HG02610 (cell line): ENCODE measurements around the gene LAMA3.

ENCODE experiments used
- ATAC-seq: cut with Tn5 transposase; IDR thresholded peaks from one replicate; pipeline ENCODE4 v1.9.1; 2021; ENCODE audit warnings: mild to moderate bottlenecking, moderate library complexity; ENCODE audit not compliant: unreplicated experiment

Gene LAMA3

DNA sequence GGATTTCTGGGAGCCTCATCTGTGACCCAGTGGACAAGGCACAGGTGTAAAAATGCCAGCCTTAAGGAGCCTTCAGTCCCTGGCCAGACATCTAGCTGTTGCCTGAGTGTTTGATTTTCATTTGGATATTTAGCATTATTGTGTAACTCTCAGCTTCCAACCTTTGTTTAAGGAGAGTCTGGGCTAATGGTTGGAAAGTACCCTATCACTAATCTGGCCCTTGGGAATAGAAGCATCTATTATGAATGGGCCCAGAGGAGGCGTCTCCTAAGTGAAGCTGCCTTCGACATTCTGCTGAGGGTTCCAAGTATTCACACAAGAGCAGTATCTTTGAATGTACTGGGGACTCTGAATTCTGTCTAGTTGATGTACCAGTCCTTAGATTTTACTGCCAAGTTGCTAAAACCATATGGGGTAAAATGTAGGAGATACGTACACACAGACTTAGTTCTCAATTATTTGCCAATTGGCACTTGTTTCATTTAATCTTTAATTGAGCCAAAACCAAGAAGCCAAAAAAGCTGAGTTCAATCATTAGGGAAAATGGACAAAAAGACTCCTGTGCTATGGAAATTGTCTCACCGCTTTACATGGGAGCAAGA, 19.3 kb upstream of the LAMA3 start:
- no peak for ATAC-seq

DNA sequence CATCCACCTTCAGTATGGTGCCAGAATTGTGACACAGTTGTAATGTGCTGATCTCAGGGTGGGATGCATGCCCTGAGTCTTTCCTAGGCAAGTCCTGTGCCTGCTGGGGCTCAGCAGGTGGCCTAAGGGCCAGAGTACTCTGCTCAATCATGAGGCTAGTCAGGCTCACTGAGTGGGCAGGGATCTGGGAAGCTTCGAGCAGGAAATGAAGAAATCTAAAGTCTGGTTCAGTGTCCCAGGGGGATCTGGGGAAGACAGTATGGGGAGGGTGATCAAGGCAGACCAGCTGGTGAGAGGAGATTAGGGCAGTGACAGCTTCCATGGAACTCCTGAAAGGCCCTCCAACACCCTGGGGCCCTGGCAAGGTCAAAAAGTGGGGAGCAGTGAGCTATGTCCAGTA, 17.7 kb upstream of the LAMA3 start:
- no peak for ATAC-seq

DNA sequence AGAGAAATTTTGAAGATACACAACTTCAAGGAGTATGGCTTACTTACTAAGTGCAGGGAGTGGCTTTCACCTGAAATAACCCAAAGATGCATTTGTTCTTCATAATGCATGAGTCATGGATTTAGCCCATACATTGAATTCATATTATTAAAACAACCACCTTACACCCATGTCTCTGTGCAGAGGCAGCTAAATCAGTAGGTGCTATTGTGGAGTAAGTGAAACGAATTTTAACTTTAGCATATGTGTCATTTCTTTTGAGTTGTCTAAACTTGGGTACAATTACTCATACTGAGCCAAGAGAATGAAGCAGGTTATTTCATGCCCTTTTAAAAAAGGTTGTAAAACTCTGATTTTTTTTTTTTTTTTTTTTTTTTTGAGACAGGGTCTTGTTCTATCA, 15.5 kb upstream of the LAMA3 start:
- peak; percentile 51 for ATAC-seq

DNA sequence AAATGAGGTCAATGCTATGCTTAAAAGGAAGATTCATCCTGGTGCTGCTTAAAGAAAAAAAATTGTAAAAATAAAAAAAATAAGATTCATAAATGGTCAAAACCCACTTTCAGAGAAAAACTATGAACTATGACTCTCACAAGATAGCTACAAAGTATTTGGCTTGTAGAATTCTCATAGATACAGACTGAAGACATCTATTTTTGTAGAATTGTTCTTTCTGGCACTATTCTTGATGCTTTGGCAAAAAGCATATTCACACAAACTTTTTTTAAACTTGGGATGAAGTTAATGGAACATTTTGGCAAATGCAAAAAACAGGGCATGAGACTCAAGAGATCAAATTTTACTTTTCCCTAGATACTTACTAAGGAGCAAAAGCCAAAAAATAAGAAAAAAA, 14.0 kb upstream of the LAMA3 start:
- ATAC-seq = no peak

DNA sequence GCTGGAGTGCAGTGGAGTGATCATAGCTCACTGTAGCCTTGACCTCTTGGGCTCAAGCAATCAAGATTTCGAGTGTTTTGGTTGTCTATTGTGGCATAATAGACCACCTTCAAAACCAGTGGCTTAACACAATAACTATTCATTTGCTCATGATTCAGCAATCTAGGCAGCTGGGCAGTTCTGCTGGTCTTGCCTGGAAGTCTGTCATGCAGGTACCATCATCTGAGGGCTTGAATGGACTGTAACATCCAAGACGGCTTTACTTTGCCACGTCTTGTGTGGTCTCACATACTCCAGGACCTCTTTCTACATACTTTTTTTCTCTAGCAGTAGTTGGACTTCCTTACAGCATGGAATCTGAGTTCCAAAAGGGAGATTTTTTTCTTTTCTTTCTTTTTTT, 13.4 kb upstream of the LAMA3 start:
- ATAC-seq = no peak

DNA sequence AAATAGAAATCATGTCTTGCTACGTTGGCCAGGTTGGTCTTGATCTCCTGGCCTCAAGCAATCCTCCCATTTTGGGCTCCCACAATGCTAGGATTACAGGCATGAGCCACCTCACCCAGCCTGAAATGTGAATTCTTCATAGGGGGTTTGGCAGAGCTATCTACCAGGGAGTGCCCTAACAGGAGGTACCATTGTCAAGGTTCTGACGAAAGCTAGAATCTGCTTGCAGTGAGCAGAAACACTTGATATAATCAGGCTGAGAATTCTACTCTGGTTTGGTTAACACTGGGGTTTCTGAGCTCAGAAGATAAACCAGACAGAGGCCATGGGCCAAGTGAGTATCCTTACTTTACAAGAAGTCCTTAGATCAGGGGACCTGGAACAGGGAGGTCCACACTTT, 7.2 kb upstream of the LAMA3 start:
- ATAC-seq = no peak

DNA sequence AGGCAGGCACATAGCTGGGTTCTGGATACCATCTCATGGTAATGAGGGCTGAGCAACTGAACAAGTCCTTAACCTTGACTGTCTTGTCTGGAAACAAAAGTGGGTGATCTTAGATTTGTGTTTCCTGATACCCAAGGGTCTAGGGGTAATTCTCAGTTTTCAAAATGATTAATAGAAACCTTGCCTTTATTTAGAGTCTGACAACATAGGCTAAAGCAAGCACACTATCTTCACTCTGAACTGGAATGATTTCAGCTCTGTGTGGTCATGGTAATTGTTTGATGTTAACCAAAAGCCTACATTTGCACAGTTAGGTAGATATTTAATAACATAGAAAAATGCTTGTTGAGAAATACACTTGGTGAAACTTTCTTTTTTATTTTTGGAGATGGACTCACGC, 6.8 kb upstream of the LAMA3 start:
- no peak for ATAC-seq

DNA sequence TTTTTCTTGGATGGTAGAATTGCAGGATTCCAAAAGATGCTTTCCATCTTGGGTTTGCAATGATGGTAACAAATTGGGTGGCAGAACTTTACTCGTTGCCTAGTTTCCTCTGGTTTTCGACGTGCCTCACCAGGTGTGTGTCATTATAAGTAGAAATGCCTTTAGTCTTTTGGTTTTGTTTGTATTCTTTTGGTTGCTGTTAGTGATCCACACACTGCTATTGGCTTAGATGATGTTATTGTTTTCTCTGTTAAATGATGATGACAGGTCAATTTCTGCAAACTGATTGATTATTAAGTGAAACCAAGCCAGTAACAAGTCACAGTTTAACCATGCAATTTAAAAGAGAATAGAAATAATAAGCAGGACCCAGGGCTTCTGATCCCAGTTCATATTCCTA, 6.1 kb upstream of the LAMA3 start:
- no peak for ATAC-seq

DNA sequence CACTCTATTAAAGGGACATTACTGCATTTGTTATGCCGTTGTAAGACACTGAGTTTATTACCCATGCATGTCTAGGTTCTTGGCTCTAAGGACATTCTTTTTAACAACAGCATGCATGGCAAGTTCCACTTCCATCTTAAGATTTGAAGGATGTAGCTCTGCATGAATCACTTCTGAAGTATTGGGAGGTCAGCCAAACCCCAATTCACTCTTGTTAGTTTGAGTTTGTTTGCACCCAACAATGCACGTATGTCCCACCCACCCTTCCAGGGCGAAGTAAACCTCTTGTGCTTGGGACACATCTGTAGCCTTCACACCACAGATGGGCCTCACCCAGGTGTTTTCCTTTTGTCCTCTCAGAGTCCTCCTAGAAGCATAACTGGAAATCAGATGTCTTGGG, 5.6 kb upstream of the LAMA3 start:
- ATAC-seq = no peak

DNA sequence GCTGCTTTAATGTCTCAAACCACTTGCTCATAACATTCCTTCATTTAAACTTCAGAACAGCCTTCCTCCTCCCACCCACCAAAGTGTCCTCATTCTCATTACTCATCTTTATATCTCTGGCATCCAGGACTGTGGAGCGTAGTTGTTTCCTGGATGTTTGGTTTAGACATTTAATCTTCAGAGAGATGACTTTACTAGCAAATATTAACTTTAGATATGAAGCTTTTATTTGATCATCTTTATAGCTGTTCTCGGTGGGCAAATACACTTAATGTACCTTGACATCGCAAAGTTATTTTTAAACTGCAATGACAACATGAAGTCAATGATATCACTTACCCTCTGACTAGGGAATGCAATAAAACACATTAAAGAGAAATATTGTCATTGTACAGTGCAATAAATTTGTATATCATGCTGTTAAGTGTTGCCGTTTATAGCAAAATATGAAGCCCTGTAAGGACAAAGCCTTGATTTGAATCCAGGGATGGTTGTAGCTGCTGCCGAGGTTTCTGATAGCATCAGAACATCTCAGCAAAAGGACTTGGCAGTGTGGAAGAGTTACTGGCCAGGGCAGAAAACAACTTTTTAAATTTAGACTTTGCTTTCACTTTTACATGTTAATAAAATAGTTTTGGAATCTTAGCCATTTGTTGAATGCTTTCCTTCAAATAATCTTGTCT, 4.6 kb upstream of the LAMA3 start:
- no peak for ATAC-seq

DNA sequence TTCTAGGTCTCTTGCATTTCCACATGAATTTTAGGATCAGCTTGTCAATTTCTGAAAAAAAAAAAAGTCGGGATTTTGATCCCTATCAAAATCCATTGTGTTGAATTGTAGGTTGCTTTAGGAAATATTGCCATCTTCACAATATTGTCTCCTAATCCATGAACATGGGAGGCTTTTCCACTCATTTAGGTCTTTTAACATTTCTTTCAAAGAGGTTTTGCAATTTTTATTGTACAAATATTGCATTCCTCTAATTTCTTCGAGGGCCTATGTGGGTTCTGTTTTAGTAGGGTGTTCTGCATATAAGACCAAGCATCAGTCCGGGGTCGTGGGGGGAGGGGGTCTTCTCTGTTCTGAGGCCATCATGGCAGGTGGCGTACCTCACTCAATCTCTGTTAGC, 725 bp upstream of the LAMA3 start:
- ATAC-seq = no peak

DNA sequence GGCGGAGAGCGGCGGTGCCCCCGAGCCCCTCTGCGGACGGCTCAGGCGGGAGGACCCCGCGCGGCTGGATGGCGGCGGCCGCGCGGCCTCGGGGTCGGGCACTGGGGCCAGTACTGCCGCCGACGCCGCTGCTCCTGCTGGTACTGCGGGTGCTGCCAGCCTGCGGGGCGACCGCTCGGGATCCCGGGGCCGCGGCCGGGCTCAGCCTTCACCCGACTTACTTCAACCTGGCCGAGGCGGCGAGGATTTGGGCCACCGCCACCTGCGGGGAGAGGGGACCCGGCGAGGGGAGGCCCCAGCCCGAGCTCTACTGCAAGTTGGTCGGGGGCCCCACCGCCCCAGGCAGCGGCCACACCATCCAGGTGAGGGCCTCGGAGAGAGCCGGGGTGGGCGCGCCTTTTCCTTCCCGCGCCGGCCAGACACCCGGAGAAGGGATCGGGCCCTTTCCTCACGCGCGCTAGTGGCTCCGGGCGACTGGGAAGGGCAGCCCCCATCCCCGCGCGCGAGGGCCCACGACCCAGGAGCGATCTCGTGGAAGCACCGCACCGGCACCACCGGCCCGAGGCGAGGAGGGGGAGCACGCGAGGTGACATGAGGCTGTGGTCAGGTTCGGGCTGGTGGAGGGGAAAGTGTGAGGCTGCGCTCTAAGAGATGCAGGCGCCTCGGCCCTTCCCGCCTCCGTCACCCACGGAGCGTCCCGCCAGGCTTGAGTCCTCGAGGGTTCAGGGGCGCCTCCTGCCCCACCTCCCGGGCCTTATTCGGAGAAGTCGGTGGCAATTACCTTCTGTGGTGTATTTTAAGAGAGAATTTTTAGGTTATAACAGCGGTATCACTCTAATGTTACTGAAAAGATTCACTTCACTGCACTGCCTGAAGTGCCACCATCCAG, 607 bp downstream of the LAMA3 start:
- no peak for ATAC-seq

DNA sequence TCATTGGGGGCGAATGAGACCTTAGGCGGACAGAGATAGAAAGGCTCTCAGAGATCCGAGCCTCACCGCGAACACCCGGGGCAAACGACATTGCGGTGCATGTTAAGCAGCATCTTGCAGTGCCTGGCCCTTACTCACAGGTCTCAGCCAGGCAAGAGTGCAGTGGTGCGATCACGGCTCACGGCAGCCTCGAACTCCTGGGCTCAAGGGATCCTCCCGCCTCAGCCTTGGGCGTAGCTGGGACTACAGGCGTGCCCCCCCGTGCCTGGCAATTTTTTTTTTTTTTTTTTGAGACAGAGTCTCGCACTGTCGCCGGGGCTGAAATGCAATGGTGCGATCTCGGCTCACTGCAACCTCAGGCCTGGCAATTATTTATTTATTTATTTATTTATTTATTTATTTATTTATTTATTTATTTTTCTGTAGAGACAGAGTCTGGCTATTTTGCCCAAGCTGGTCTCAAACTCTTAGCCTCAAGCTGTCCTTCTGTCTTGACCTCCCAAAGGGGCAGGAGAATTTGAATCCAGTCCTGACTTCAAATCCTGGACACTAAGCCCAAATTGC, 1.3 kb downstream of the LAMA3 start:
- no peak for ATAC-seq

DNA sequence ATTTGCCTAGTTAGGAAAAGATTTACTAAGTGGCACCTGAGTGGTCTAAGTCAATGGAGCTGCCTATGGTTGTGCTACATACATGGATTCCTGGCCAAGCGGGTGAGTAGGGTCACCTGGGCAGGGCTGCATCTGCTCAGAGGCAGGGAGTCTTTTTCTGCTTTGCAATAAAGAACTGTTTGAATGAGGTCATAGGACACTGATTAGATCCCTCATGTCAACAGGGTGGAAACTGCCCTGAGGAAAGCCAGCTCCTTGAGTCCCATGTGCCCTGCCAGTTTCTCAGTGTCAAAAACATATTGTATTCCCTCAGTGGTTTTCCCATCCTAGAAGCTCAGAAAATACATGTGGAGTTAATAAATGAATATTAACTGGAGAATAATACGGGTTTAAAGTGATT, 4.6 kb downstream of the LAMA3 start:
- no peak for ATAC-seq

DNA sequence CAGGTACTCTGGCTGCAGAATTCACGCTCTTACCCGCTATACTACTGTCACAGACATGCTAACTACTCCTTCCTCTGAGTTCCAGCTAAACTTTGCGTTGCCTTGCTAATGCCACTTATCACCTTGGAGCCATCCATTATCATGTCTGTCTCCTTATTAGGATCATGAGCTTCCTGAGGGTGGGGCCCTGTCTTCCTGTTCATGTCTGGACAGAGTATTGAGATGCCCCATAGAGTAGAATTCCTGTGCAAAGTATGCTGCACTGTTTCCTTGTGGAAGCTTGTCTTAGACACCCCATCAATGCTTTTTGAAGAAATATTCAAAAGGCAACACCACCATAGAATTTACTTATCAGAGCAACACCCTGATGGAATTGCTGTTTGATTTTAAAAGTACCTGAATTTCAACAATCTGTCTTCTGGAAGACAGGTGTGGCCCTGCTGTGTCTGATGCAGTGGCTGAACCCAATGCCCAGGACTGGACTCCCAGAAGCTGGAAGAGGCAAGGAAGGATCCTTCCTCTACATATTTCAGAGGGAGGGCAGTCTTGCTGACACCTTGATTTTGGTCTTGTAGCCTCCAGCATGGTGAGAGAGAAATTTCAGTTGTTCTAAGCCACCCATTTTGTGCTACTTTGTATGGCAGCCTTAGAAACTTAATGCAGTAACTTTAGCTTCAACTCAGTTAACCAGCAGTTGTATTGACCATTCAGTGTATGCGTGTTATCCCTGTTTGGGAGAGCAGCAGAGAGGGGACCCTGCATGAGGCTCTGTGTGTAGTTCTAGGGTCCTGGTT, 5.6 kb downstream of the LAMA3 start:
- no peak for ATAC-seq

DNA sequence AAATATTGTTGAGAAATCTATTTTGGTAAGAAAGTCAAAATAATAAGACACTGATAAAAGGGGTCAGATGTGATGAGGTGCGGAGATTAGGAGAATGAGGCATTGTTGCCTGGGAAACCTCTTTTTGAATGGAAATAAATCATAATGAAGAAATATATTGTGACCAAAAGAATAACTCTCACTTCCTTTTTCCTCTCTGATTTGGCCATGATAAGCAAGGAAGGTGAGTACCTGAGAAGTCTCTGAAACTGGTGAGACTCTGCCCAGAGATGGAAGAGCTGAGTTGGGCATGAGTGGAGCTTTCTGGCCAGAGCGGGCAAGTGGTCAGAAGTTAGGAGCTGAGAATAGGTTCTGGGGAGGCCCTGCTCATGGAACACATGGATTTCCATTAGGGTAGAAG, 11.8 kb downstream of the LAMA3 start:
- ATAC-seq = no peak

DNA sequence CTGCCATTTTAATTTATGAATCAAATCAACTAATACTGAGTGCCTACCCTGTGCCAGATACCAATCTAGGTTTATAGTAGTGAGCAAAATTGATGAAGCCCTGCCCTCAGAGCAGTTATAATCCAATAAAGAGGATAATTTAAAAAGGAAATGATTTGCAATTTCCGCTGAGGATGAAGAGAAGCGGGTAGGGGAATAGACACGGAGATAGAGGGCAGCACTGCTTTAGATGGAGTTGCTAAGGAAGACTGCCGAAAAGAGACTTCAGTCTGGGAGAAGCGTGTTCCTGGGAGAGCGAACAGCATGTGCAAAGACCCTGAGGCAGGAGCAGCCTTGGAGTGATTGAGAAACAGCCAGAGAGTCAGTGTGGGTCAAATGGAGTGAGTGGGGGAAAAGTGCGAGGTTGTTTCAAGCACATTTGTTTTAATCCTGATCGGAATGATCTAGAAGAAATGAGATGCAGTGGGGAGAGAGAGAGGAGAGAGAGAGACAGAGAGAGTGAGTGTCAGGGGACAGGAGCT, 12.4 kb downstream of the LAMA3 start:
- no peak for ATAC-seq

DNA sequence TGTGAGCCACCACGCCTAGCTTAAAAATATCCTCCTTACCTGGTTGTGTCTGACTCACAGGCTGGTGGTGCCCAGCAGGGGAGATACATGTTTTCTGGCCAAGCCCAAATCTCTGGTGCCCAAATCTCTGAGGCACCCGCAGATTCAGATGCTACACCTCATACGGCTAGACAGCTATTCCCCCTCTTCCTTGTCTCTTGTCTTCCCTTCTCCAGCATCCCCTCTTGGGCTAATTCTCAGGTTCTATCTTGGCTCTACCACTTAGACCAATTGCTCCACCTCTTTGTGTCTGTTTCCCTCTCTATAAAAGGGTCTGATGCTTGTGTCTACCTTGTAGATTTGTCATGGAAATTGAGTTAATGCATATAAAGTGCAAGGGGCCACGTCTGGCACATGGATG, 13.4 kb downstream of the LAMA3 start:
- ATAC-seq = no peak

DNA sequence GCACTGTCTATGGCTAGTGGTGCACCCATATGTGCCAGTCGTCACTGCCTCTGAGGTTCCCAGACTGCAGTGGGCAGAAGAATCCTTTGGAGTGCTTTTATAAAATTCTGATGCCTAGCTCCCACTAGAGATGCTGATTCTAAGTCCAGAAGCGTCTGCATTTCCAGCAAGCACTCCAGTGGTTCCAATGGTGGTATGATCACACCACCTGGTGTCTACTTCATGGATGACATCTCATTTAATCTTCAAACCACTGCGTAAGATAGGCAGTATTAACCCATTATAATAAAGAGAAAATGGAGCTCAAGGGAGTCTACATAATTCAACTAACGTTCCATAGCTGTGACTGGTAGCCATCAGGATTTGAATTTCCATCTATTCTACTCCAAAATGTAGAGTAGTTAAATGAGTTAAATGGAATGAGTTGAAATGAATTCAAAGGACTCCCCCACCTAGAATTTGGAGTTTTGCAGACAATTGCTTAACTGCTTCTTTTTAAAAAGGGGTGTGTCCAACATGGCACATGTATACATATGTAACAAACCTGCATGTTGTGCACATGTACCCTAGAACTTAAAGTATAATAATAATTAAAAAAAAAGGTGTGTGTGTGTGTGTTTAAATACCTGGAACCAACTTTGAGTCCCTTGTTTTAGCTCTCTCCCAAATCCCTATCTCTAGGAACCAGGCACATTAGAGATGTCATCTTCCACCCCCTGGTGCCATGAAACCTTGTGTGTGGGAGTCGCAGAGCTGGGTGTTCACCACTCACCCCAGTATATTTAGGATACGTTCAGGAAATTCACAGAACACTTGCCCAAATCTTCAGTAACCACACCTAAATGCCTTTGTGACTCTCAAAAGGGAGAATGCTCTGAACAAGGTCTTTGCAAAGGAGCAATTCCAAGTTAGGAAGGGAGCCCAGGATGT, 14.1 kb downstream of the LAMA3 start:
- no peak for ATAC-seq

DNA sequence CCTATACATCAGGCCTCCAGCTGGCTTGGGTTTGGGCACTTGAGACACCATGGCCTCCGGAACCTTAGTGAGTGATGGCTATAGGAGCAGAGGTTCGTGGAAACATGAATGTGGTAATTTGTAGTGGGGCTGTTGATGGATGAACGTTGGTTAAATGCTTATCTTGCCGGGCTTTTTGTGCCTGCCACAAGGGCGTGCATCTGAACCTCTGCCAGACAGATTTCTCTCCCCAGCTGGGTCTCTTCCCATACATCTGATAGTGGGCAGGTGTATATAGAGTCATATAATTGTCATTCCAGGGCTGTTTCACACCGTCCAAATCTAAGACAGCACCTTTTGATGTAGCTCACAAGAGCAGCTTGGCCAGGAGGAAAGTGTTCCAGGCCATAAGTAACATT, 14.7 kb downstream of the LAMA3 start:
- ATAC-seq = no peak
